HG03432 (cell line): ENCODE measurements around the gene COL21A1.
"Not testable (repeated sequence)": the region's sequence is repeated elsewhere in the genome, so short reads cannot be mapped to it uniquely, and the experiment has no call there.

Experiments used
- ATAC-seq: cut with Tn5 transposase; IDR thresholded peaks from one replicate; pipeline ENCODE4 v1.9.1; 2021; ENCODE audit warnings: mild to moderate bottlenecking, moderate library complexity; ENCODE audit not compliant: unreplicated experiment

The COL21A1 gene

GRCh38 chr6:56246881-56247653 lies at the start of gene COL21A1:
COL21A1 (minus strand) TSS chr6:56247580; CDS start chr6:56182618, 64,962 bp downstream.
- ATAC-seq = no peak

- ATAC-seq = no peak
Measured at GRCh38 chr6:56293781-56294180, 46.4 kb upstream of the COL21A1 start.

GRCh38 chr6:56292505-56293181 lies 45.3 kb upstream of the COL21A1 start:
- peak; percentile 57 for ATAC-seq

- ATAC-seq = no peak
Measured at GRCh38 chr6:56291302-56291917, 44.0 kb upstream of the COL21A1 start.

GRCh38 chr6:56289721-56290120 lies 42.3 kb upstream of the COL21A1 start:
- ATAC-seq = no peak

- no peak for ATAC-seq
Measured at GRCh38 chr6:56288347-56288746, 41.0 kb upstream of the COL21A1 start.

GRCh38 chr6:56282391-56282790 lies 35.0 kb upstream of the COL21A1 start:
- ATAC-seq = no peak

- ATAC-seq = no peak
Measured at GRCh38 chr6:56280126-56280525, 32.7 kb upstream of the COL21A1 start.

GRCh38 chr6:56279331-56280080 lies 32.1 kb upstream of the COL21A1 start:
- ATAC-seq = peak; percentile 80

GRCh38 chr6:56278171-56278591 lies 30.8 kb upstream of the COL21A1 start:
- ATAC-seq = no peak

GRCh38 chr6:56270812-56271441 lies 23.5 kb upstream of the COL21A1 start:
- ATAC-seq = no peak

GRCh38 chr6:56268266-56268665 lies 20.9 kb upstream of the COL21A1 start:
- no peak for ATAC-seq

- no peak for ATAC-seq
Measured at GRCh38 chr6:56266011-56266410, 18.6 kb upstream of the COL21A1 start.

GRCh38 chr6:56263596-56264315 lies 16.4 kb upstream of the COL21A1 start:
- no peak for ATAC-seq

GRCh38 chr6:56260593-56260992 lies 13.2 kb upstream of the COL21A1 start:
- ATAC-seq = not testable (repeated sequence)

GRCh38 chr6:56259234-56260077 lies 12.1 kb upstream of the COL21A1 start:
- ATAC-seq = no peak

GRCh38 chr6:56255349-56255748 lies 8.0 kb upstream of the COL21A1 start:
- no peak for ATAC-seq

GRCh38 chr6:56250266-56250665 lies 2.9 kb upstream of the COL21A1 start:
- no peak for ATAC-seq

GRCh38 chr6:56247654-56248122 lies 308 bp upstream of the COL21A1 start:
- no peak for ATAC-seq
